GM19351 (cell line): ENCODE results near the gene CGA.
A peak's percentile ranks its signal among the peaks of the same experiment; 100 is the strongest.
"Not testable (repeated sequence)": the region's sequence is repeated elsewhere in the genome, so short reads cannot be mapped to it uniquely, and the experiment has no call there.

Experiments
- ATAC-seq: cut with Tn5 transposase; IDR thresholded peaks from one replicate; pipeline ENCODE4 v1.9.1; 2021; ENCODE audit warnings: mild to moderate bottlenecking, moderate library complexity; ENCODE audit not compliant: unreplicated experiment

The CGA gene

GRCh38 chr6:87095087-87095509 is at the start of gene CGA:
CGA (minus strand) TSS chr6:87095106; CDS start chr6:87088200, 6,906 bp downstream.
- ATAC-seq = no peak

- ATAC-seq = not testable (repeated sequence)
These were observed 45.0 kb upstream of the CGA start for GRCh38 chr6:87139927-87140326.

- peak; percentile 81 for ATAC-seq
These were observed 44.3 kb upstream of the CGA start for GRCh38 chr6:87139236-87139635.

- ATAC-seq = no peak
These were observed 42.1 kb upstream of the CGA start for GRCh38 chr6:87136963-87137362.

GRCh38 chr6:87127737-87128136 is 32.8 kb upstream of the CGA start:
- ATAC-seq = no peak

GRCh38 chr6:87126501-87126900 is 31.6 kb upstream of the CGA start:
- no peak for ATAC-seq

- no peak for ATAC-seq
These were observed 29.2 kb upstream of the CGA start for GRCh38 chr6:87124074-87124473.

- ATAC-seq = no peak
These were observed 27.6 kb upstream of the CGA start for GRCh38 chr6:87122477-87122876.

- ATAC-seq = no peak
These were observed 23.1 kb upstream of the CGA start for GRCh38 chr6:87118054-87118453.

- ATAC-seq = no peak
These were observed 22.0 kb upstream of the CGA start for GRCh38 chr6:87116922-87117321.

GRCh38 chr6:87115402-87116135 is 20.7 kb upstream of the CGA start:
- peak; percentile 99 for ATAC-seq

- peak; percentile 65 for ATAC-seq
These were observed 15.7 kb upstream of the CGA start for GRCh38 chr6:87110636-87111035.

GRCh38 chr6:87105823-87106222 is 10.9 kb upstream of the CGA start:
- no peak for ATAC-seq

- no peak for ATAC-seq
These were observed 9.8 kb upstream of the CGA start for GRCh38 chr6:87104667-87105066.

- peak; percentile 23 for ATAC-seq
These were observed 9.2 kb upstream of the CGA start for GRCh38 chr6:87103977-87104601.

- peak; percentile 26 for ATAC-seq
These were observed 7.3 kb upstream of the CGA start for GRCh38 chr6:87102151-87102621.

GRCh38 chr6:87101067-87101466 is 6.2 kb upstream of the CGA start:
- no peak for ATAC-seq

- no peak for ATAC-seq
These were observed 5.3 kb upstream of the CGA start for GRCh38 chr6:87100216-87100615.

GRCh38 chr6:87099472-87099871 is 4.6 kb upstream of the CGA start:
- ATAC-seq = peak; percentile 88

- no peak for ATAC-seq
These were observed 330 bp downstream of the CGA start for GRCh38 chr6:87094576-87094975.

- no peak for ATAC-seq
These were observed 1.3 kb downstream of the CGA start for GRCh38 chr6:87093651-87094050.

GRCh38 chr6:87093199-87093598 is 1.7 kb downstream of the CGA start:
- no peak for ATAC-seq
